Activated naive CD8-positive, alpha-beta T cell (primary cell): ENCODE data around the gene MPIG6B.

ENCODE experiments used
- H3K27ac Mint-ChIP-seq: one replicate; pipeline ENCODE4 v1.8.0; 2021; ENCODE audit warnings: mixed read lengths
- H3K27me3 Mint-ChIP-seq: one replicate; pipeline ENCODE4 v1.8.0; 2021; ENCODE audit warnings: mixed read lengths
- H3K36me3 Mint-ChIP-seq: one replicate; pipeline ENCODE4 v1.8.0; 2021; ENCODE audit warnings: mixed read lengths
- H3K4me1 Mint-ChIP-seq: one replicate; pipeline ENCODE4 v1.8.0; 2021; ENCODE audit warnings: low read depth, mixed read lengths
- H3K4me3 Mint-ChIP-seq: one replicate; pipeline ENCODE4 v1.8.0; 2021; ENCODE audit warnings: mild to moderate bottlenecking, mixed read lengths
- H3K9me3 Mint-ChIP-seq: one replicate; pipeline ENCODE4 v1.8.0; 2021; ENCODE audit warnings: low read depth, mixed read lengths

The MPIG6B gene

DNA sequence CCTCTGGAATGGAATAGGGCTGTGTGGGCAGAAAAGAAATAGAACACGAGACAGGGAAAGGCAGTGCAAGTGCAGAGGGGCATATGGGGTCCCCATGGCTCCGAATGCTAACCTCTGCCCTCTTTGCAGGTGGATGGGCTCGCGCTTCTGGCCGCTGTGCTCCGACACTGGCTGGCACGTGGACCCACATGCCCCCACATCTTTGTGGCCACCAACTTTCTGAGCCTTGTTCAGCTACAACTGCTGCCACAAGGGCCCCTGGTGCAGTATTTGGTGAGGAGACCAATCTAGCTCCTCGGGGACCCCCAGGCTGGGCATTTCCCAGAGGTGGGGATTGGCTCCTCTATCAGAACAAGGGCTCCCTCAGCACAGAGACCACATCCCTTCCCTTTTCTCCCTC lies 38.2 kb downstream of the MPIG6B start:
- Mint-ChIP-seq H3K4me3 (no peak overlapping the region), H3K27me3 (no peaks in the 10 kb centered on the region), H3K4me1 (no peaks in the 10 kb centered on the region), H3K36me3 (peaks cover 23% of the 10 kb centered on the region), H3K27ac (no peak overlapping the region), H3K9me3 (no peaks in the 10 kb centered on the region)

DNA sequence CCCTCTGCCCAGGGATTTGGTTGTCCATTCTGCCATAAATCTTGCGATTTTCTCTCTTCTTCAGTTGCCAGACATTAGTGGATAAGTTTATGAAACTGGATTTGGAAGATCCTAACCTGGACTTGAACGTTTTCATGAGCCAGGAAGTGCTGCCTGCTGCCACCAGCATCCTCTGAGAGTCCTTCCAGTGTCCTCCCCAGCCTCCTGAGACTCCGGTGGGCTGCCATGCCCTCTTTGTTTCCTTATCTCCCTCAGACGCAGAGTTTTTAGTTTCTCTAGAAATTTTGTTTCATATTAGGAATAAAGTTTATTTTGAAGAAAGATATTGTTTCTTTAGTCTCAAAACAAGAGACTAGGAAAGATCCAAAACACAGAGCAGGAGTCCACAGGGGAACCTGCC lies 39.2 kb downstream of the MPIG6B start, which contains the start of gene SAPCD1:
Gene SAPCD1 (plus strand): TSS at position 301 of the 400 bp plus-strand sequence. CDS start 399 bp downstream, outside the sequence.
- Mint-ChIP-seq H3K36me3 (peaks cover 23% of the 10 kb centered on the region), H3K4me1 (no peaks in the 10 kb centered on the region), H3K27ac (no peak within 1 kb of the TSS), H3K27me3 (no peaks in the 10 kb centered on the region), H3K9me3 (no peaks in the 10 kb centered on the region), H3K4me3 (no peak within 1 kb of the TSS)

DNA sequence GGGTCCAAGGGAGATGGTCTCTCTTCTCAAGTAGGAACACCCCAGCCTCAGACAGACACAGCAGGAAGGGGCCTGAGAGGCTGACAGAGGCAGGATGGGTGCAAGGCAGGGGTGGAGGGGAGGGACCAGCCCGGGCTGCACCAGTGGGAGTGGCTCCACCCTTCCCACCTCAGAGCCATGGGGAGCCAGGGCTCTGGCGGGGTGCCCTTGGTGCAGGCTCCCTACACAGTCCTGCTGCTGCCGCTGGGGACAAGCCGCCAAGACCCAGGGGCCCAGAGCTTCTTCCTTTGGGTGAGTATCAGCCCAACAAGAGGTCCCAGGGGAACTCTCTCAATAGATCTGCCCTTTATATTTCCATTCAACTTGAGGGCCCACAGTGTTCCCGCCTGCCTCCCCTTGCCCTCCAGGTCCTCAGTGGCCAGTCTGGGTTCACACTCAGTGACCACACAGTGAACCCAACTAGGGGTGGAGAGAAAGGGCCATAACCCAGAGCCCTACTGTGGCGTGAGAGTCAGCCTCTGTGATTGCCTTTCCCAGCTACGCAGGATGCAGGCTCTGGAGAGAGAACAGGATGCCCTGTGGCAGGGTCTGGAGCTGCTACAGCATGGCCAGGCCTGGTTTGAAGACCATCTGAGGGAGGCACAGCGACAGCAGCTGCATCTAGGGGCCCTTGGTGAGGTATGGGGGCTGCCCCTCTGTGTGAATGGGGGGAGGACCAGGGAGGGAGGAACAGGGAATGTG lies 39.9 kb downstream of the MPIG6B start:
- Mint-ChIP-seq H3K4me1 (peaks cover 2% of the 10 kb centered on the region), H3K4me3 (no peak overlapping the region), H3K36me3 (peaks cover 23% of the 10 kb centered on the region), H3K27ac (no peak overlapping the region), H3K27me3 (no peaks in the 10 kb centered on the region), H3K9me3 (no peaks in the 10 kb centered on the region)

DNA sequence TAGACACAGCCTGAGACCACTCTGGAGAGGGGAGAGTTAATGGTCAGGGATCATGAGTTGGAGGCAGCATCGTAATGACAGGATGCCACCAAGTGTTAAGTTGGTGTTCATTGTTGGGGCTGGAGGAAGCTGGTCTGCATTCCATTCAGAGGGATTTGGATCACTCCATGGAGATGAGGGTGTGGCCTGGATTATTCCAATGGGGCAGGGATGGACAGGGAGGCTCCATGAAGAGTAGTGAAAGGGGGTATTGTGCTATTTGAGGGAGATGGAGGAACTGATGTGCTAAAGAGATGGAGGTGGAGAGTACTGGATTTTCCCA lies 40.4 kb downstream of the MPIG6B start:
- peaks cover 23% of the 10 kb centered on the region for H3K36me3 Mint-ChIP-seq
- no peak overlapping the region for H3K4me3 Mint-ChIP-seq
- no peak overlapping the region for H3K27ac Mint-ChIP-seq
- peaks cover 2% of the 10 kb centered on the region for H3K4me1 Mint-ChIP-seq
- no peaks in the 10 kb centered on the region for H3K9me3 Mint-ChIP-seq
- H3K27me3 Mint-ChIP-seq = no peaks in the 10 kb centered on the region

DNA sequence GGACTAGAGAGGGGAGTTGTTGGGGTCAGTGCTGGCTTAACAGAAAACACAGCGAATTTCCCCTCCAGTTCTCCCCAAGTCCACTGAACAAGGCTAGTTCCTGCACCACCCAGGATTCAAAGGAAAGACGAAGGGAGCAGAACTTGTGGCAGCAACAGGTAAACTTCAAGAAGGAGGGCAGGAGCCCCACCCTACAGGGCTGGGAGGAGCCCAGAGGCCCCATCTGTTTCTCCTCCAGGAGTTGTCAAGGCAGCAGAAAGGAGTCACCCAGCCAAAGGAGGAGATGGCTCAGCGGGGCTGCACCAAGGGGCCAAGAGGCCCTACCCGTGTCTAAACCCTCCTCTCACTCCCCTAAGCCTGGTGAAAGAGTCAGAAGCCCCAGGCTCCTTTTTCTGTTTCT lies 41.0 kb downstream of the MPIG6B start:
- Mint-ChIP-seq H3K27me3 (no peaks in the 10 kb centered on the region), H3K4me1 (peaks cover 2% of the 10 kb centered on the region), H3K9me3 (no peaks in the 10 kb centered on the region), H3K27ac (no peak overlapping the region), H3K36me3 (peaks cover 19% of the 10 kb centered on the region), H3K4me3 (no peak overlapping the region)

DNA sequence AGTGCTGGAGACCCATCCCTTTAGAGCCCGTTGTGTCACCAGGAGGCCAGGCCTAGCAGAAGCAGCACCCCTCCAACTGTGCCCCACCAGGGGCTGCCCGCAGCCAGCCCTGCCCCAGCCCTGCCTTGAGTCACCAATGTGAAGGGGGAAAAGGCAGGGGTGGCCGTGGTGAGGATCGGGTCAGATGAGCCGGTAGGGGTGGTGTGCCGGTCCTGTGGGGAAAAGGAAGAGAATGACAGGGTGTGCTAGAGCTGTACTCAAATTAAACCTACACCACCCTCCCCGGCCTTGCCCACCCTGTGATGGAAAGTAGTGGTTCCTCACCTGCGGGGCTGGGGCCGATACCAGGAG lies 42.4 kb downstream of the MPIG6B start:
- no peak overlapping the region for H3K27ac Mint-ChIP-seq
- no peaks in the 10 kb centered on the region for H3K9me3 Mint-ChIP-seq
- H3K36me3 Mint-ChIP-seq = peaks cover 16% of the 10 kb centered on the region
- H3K27me3 Mint-ChIP-seq = no peaks in the 10 kb centered on the region
- H3K4me1 Mint-ChIP-seq = peaks cover 7% of the 10 kb centered on the region
- no peak overlapping the region for H3K4me3 Mint-ChIP-seq

DNA sequence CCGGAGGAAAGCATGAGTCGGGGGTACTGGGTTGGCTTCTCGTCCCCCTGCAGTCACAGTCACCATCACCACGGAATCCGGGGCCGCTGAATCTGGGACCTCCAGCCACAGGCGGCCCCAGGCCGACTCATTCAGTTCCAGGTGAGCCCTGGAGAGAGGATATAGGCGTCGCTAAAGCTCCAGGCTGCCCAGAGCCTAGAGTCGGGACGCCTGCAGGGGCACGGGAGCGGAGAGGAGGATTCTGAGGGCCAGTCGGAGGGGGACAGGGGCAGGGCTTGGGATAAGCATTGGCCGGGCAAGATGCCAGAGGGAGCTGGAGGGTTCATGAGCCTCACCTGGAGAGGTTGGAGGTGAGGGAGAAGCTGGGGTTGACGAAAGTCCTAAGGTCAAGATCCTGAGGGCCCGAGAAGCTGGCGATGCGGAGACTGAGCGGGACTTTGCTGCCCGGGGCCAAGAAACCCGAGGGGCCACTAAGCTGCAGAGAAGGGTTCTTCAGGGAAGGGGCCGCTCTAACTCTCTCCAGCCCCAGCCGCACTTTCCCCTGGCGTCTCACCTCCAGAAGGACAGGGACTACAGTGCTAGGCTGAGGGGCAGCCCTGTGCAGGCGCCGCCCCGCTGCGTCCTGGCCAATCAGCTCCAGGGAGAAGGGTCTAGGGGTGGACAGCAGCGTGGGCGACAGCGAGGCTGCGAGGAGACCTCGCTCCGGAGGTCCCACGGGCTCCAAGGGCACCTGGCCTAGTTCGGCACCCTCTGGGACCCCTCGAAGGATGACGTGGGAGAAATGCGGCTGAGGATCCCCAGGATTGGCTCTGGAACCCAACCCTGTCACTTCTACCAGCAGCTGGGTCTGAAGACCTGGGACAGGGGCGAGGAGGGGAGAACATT lies 43.0 kb downstream of the MPIG6B start:
- Mint-ChIP-seq H3K36me3 (peaks cover 13% of the 10 kb centered on the region), H3K27ac (no peak overlapping the region), H3K4me3 (no peak overlapping the region), H3K4me1 (peaks cover 11% of the 10 kb centered on the region), H3K9me3 (no peaks in the 10 kb centered on the region), H3K27me3 (no peaks in the 10 kb centered on the region)

DNA sequence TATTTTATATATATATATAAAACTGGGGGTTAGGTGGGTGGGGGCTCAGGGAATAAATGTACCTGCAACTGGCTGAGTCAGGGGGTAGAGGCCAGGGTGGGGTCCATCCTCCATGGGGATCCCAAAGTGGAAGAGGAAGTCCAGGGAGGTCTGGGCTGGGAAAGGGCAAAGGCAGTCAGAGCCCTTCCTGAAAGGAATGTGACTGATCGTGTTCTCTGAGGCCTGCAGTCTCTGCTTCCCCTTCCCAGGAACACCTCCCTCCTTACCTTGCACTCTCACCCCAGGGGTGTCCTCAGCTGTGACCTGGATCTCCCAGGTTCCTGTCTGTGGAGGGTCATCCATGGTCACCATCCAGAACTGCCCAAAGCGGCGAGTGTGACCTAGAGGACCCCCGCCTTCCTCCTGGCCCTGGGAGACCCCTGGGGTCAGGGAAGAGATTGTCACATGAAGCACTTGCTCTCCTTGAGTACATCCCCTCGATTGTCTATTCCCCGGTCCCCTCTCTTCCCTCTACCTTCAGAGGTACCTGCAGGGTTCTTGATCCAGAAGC lies 44.0 kb downstream of the MPIG6B start:
- Mint-ChIP-seq H3K4me1 (peaks cover 18% of the 10 kb centered on the region), H3K27ac (no peak overlapping the region), H3K27me3 (no peaks in the 10 kb centered on the region), H3K36me3 (peaks cover 8% of the 10 kb centered on the region), H3K4me3 (no peak overlapping the region), H3K9me3 (no peaks in the 10 kb centered on the region)

DNA sequence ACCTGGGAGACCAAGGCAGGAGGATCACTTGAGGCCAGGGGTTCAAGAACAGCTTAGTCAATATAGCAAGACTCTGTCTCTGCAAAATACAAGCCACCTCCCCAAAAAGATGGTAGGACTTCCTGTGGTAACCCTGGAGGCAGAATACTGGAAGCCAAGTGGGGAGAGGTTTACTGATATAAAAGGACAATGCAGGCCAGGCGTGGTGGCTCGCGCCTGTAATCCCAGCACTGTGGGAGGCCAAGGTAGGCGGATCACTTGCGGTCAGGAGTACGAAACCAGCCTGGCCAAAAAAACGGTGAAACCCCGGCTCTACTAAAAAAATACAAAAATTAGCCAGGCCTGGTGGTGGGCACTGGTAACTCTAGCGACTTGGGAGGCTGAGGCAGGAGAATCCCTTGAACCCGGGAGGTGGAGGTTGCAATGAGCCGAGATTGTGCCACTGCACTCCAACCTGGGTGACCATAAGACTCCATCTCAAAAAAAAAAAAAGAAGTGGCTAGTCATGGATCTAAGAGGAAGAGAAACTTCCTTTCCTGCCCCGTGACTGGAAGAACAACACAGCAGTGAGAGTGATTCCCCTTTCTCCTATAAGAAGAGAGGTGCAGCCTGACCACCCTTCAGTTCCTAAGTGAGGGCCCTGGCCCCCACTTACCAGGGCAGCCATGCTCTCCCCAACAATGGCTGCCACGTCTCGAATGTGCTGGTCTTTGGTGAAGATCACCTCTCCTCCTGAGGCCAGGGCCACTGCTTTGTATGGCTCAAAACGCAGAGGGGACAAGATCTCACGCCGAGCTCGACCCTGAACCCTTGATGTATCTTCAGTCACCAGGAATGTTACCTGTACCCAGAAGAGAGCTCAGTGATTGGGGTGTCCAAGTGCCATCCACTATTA lies 45.4 kb downstream of the MPIG6B start:
- H3K4me1 Mint-ChIP-seq = peaks cover 27% of the 10 kb centered on the region
- no peak overlapping the region for H3K4me3 Mint-ChIP-seq
- H3K27ac Mint-ChIP-seq = no peak overlapping the region

DNA sequence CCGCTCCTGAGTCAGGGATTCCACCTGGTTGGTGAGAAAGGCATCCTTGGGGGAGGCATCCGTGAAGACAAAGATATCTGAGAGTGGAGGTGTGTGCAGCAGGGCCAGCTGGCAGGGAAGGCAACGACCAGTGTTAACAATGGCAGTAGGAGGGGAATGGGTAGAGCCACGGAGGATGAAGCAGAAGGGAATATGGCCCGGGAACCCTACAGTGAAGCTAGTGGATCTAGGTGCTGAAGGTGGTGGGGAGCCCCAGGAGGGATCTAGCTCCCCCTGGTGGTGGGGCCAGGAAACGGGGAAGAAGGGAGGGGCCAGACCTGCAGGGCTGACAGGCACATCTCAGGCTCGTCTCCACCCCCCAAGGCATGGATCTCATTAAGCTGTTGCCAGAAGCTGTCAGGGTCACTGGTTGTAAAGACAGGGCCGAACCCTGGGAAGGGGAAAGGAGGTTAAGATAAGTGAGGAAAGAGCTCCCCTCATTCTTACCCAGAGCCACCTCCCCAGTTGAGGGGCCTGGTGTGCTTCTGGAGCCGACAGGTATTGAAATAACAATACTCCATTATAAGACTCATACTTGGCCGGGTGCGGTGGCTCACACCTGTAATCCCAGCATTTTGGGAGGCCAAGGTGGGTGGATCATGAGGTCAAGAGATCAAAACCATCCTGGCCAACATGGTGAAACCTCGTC lies 46.7 kb downstream of the MPIG6B start:
- Mint-ChIP-seq H3K27me3 (no peaks in the 10 kb centered on the region), H3K27ac (no peak overlapping the region), H3K4me3 (no peak overlapping the region), H3K4me1 (peaks cover 27% of the 10 kb centered on the region), H3K9me3 (no peaks in the 10 kb centered on the region), H3K36me3 (no peaks in the 10 kb centered on the region)

More for the DNA sequence above, 45.4 kb downstream of the MPIG6B start:
- H3K27me3 Mint-ChIP-seq = no peaks in the 10 kb centered on the region
- peaks cover 2% of the 10 kb centered on the region for H3K36me3 Mint-ChIP-seq
- no peaks in the 10 kb centered on the region for H3K9me3 Mint-ChIP-seq

DNA sequence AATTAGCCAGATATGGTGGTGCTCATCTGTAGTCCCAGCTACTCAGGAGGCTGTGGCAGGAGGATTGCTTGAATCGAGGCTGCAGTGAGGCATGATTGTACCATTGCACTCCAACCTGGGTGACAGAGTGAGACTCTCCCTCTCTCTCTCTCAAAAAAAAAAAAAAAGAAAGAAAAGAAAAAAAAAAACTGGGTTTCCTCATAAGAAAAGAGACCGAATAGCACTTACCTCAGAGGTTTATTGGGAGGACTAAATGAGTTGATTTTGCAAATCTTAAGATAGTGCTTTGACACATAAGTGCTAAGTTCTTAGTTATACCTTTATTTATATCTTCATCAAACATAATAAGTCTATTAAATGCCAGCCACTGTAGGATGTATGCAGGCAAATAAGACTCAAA lies 47.7 kb downstream of the MPIG6B start:
- no peaks in the 10 kb centered on the region for H3K36me3 Mint-ChIP-seq
- no peaks in the 10 kb centered on the region for H3K9me3 Mint-ChIP-seq
- no peak overlapping the region for H3K27ac Mint-ChIP-seq
- H3K27me3 Mint-ChIP-seq = no peaks in the 10 kb centered on the region
- H3K4me1 Mint-ChIP-seq = peaks cover 32% of the 10 kb centered on the region
- H3K4me3 Mint-ChIP-seq = no peak overlapping the region

DNA sequence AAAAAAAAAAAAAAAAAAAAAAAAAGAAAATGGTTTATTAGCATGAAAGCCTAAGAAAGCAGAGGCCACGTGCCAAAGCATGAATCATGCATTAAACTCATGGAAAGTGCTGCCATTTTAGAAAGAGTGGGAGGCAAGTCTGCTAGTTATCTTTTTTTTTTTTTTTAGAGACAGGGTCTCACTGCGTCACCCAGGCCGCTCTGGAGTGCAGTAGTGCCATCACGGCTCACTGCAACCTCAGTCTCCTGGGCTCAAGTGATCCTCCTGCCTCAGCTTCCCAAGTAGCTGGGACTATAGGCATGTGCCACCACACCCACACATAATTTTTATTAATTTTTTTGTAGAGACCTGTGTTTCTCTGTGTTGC lies 48.8 kb downstream of the MPIG6B start:
- H3K27ac Mint-ChIP-seq = peak overlapping the region; percentile 76
- H3K4me3 Mint-ChIP-seq = peak overlapping the region; percentile 63
- peaks cover 37% of the 10 kb centered on the region for H3K4me1 Mint-ChIP-seq
- no peaks in the 10 kb centered on the region for H3K27me3 Mint-ChIP-seq
- no peaks in the 10 kb centered on the region for H3K36me3 Mint-ChIP-seq
- no peaks in the 10 kb centered on the region for H3K9me3 Mint-ChIP-seq

DNA sequence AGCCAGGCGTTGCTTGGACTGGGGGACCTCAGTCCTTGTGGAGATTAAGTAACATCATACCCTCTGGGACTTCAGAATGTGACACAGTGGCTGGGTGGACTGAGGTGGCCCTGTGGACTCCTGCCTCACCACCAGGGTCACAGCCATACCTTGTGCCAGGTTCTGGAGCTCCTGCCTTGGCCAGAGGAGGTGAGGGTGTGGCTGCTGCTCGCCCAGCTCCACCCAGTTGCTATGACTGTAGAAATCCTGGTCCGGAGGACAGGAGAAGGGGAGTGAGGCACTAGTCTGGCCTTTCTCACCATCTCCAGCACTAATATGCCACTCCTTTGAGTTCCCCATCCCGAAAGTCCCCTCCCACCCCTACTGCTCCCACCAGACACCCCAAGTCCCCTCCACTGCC lies 52.0 kb downstream of the MPIG6B start:
- Mint-ChIP-seq H3K4me3 (no peak overlapping the region), H3K27me3 (no peaks in the 10 kb centered on the region), H3K27ac (no peak overlapping the region), H3K36me3 (no peaks in the 10 kb centered on the region), H3K9me3 (no peaks in the 10 kb centered on the region), H3K4me1 (peaks cover 39% of the 10 kb centered on the region)
